ENCODE measurements around the gene STAMBP.
"Not testable (repeated sequence)": the region's sequence is repeated elsewhere in the genome, so short reads cannot be mapped to it uniquely, and the experiment has no call there.

Gene STAMBP

GRCh38 chr2:73828818-73829570 lies at the start of gene STAMBP:
TSS of gene STAMBP (plus strand) at chr2:73828961. CDS start at chr2:73830857, 1,896 bp downstream.
- TF ChIP-seq CTCF (IDR thresholded peaks at IDR 0.05; ENCODE audit: low read depth, low read length) (no peak), EZH2phosphoT487 (IDR thresholded peaks at IDR 0.05; ENCODE audit: low read depth) (no peak)
- H3K9ac ChIP-seq (ENCODE audit: low read length) = peak within 1 kb of the TSS; percentile 85
- H3K4me3 ChIP-seq (ENCODE audit: low read length) = peak within 1 kb of the TSS; percentile 93
- H3K27me3 ChIP-seq (ENCODE audit: low read depth, low read length) = no peaks in the 10 kb centered on the region
- peak within 1 kb of the TSS; percentile 69 for H2AFZ ChIP-seq (ENCODE audit: low read depth, low read length)
- H3K9me3 ChIP-seq (ENCODE audit: insufficient read depth, low read length) = no peaks in the 10 kb centered on the region
- peak within 1 kb of the TSS; percentile 51 for H3K27ac ChIP-seq (ENCODE audit: low read length)
- peak within 1 kb of the TSS; percentile 80 for H3K4me2 ChIP-seq (ENCODE audit: low read length)
- H3K36me3 ChIP-seq (replicated peaks; ENCODE audit: low read depth, low read length) = peaks cover 23% of the 10 kb centered on the region
- H3K4me1 ChIP-seq (ENCODE audit: low read length) = peaks cover 34% of the 10 kb centered on the region
- H4K20me1 ChIP-seq (ENCODE audit: insufficient read depth, low read length) = no peaks in the 10 kb centered on the region
- H3K79me2 ChIP-seq (ENCODE audit: low read length) = peaks cover 24% of the 10 kb centered on the region

DNA sequence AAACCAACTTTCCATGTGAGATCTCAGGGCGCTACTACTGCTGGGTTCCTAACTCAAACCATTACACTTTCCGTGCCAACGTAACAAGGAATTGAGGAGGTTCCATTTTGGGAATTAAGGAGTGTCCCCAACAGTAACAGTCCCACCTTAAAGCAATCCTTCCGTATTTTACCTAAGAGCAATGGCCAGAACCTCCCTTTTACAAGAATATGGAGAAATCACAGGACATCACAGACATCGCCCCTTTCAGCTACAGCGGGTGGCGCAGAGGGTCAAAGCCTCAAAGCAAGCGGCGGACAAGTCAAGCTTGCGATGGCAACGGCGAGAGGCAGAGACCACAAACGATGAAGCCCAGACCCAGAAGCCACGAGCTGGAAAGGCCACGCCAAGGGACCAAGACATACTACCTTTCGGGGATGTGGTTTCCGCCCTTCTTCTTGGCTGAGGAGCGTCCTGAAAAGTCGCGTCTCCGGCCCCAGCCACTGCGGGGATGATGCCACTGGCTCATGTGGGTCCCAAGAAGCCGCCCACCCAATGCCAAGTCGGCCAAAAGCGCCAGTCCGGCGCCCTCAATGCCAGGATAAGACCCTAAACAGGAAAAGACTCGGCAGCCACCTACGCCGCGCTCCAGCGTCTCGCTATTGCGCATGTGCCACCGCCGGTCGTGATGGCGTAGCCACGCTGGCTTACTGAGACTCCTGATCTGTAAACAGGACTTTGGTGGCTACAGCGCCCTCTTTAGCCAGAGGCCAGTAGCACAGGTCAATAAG lies 49.1 kb upstream of the STAMBP start, which contains the start of gene DUSP11:
Gene DUSP11, minus strand, starts transcription at position 637 of the 770 bp plus-strand sequence. Its CDS starts 129 bp downstream, at position 508.
- no peaks in the 10 kb centered on the region for H4K20me1 ChIP-seq (ENCODE audit: insufficient read depth, low read length)
- H3K27me3 ChIP-seq (ENCODE audit: low read depth, low read length) = no peaks in the 10 kb centered on the region
- TF ChIP-seq CTCF (IDR thresholded peaks at IDR 0.05; ENCODE audit: low read depth, low read length) = peak; percentile 78
- no peak for TF ChIP-seq EZH2phosphoT487 (IDR thresholded peaks at IDR 0.05; ENCODE audit: low read depth)
- peaks cover 30% of the 10 kb centered on the region for H3K79me2 ChIP-seq (ENCODE audit: low read length)
- H3K36me3 ChIP-seq (replicated peaks; ENCODE audit: low read depth, low read length) = peaks cover 19% of the 10 kb centered on the region
- peak within 1 kb of the TSS; percentile 82 for H2AFZ ChIP-seq (ENCODE audit: low read depth, low read length)
- no peaks in the 10 kb centered on the region for H3K9me3 ChIP-seq (ENCODE audit: insufficient read depth, low read length)
- H3K4me1 ChIP-seq (ENCODE audit: low read length) = peaks cover 16% of the 10 kb centered on the region
- H3K9ac ChIP-seq (ENCODE audit: low read length) = peak within 1 kb of the TSS; percentile 89
- peak within 1 kb of the TSS; percentile 81 for H3K4me2 ChIP-seq (ENCODE audit: low read length)
- peak within 1 kb of the TSS; percentile 55 for H3K27ac ChIP-seq (ENCODE audit: low read length)
- peak within 1 kb of the TSS; percentile 92 for H3K4me3 ChIP-seq (ENCODE audit: low read length)

DNA sequence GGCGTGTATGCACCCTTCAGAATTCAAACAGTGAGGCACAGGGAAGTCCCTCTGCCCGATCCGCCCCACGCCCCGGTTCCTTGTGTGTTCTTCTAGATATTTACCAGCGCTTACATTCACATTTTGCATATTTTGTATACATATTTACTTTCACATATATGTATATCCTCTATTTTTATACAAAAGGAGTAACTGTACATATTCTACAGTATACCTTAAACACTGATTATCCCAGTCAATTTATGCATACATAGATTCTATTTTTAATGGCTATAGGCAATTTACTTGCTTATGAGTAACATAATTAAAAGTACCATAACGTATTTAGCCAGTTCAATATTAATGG lies 48.6 kb upstream of the STAMBP start:
- no peaks in the 10 kb centered on the region for H3K27me3 ChIP-seq (ENCODE audit: low read depth, low read length)
- H3K79me2 ChIP-seq (ENCODE audit: low read length) = peaks cover 30% of the 10 kb centered on the region
- H3K4me1 ChIP-seq (ENCODE audit: low read length) = peaks cover 16% of the 10 kb centered on the region
- peak overlapping the region; percentile 65 for H3K4me2 ChIP-seq (ENCODE audit: low read length)
- H3K4me3 ChIP-seq (ENCODE audit: low read length) = peak overlapping the region; percentile 92
- H4K20me1 ChIP-seq (ENCODE audit: insufficient read depth, low read length) = no peaks in the 10 kb centered on the region
- H3K36me3 ChIP-seq (replicated peaks; ENCODE audit: low read depth, low read length) = peaks cover 15% of the 10 kb centered on the region
- peak overlapping the region; percentile 82 for H2AFZ ChIP-seq (ENCODE audit: low read depth, low read length)
- peak overlapping the region; percentile 45 for H3K9ac ChIP-seq (ENCODE audit: low read length)
- TF ChIP-seq EZH2phosphoT487 (IDR thresholded peaks at IDR 0.05; ENCODE audit: low read depth) (no peak), CTCF (IDR thresholded peaks at IDR 0.05; ENCODE audit: low read depth, low read length) (no peak)
- no peak overlapping the region for H3K27ac ChIP-seq (ENCODE audit: low read length)
- no peaks in the 10 kb centered on the region for H3K9me3 ChIP-seq (ENCODE audit: insufficient read depth, low read length)

GRCh38 chr2:73783402-73783801 lies 45.4 kb upstream of the STAMBP start:
- Histone ChIP-seq H3K4me1 (ENCODE audit: low read length) (peaks cover 13% of the 10 kb centered on the region), H3K79me2 (ENCODE audit: low read length) (peaks cover 15% of the 10 kb centered on the region)
- not testable (repeated sequence) for H3K9me3 ChIP-seq (ENCODE audit: insufficient read depth, low read length); H3K4me2 ChIP-seq (ENCODE audit: low read length); H3K4me3 ChIP-seq (ENCODE audit: low read length); H3K27ac ChIP-seq (ENCODE audit: low read length); H3K9ac ChIP-seq (ENCODE audit: low read length); H3K36me3 ChIP-seq (replicated peaks; ENCODE audit: low read depth, low read length); H3K27me3 ChIP-seq (ENCODE audit: low read depth, low read length); H4K20me1 ChIP-seq (ENCODE audit: insufficient read depth, low read length); H2AFZ ChIP-seq (ENCODE audit: low read depth, low read length)

DNA sequence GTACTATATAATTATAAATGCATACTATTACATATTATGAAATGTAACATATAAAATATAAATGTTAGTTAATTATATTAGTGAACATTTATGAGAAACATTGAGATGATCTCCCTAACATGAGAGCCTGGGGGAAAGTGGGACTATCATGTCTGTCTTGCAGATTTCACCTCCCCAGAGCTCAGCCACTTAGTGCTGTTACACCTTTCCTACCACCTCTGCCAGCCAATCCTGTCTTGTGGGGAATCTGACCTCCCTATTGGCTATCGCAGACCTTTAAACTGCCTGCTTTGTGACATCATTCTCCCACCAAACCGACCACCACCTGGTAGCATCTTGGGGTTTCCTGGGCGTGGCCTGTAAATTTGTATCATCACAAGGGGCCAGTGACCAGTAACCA lies 44.9 kb upstream of the STAMBP start, which contains the start of gene C2orf78:
Gene C2orf78, plus strand, starts transcription at position 301 of the 400 bp plus-strand sequence. CDS start 127 bp downstream, outside the sequence.
- not testable (repeated sequence) for H3K4me3 ChIP-seq (ENCODE audit: low read length); H3K27me3 ChIP-seq (ENCODE audit: low read depth, low read length); H3K4me1 ChIP-seq (ENCODE audit: low read length); H3K4me2 ChIP-seq (ENCODE audit: low read length); H3K27ac ChIP-seq (ENCODE audit: low read length); H3K9me3 ChIP-seq (ENCODE audit: insufficient read depth, low read length); H3K36me3 ChIP-seq (replicated peaks; ENCODE audit: low read depth, low read length); H4K20me1 ChIP-seq (ENCODE audit: insufficient read depth, low read length); H2AFZ ChIP-seq (ENCODE audit: low read depth, low read length); H3K9ac ChIP-seq (ENCODE audit: low read length)
- H3K79me2 ChIP-seq (ENCODE audit: low read length) = peaks cover 10% of the 10 kb centered on the region

Data from OCI-LY3 (cell line).